ENCODE results near the gene SLC12A8. TPM values are rescaled to one million over a fixed set of nuclear protein-coding genes. Genes with fewer than 3 reads are reported as not detected.
A peak's percentile ranks its signal among the peaks of the same experiment; 100 is the strongest.

SLC12A8 gene
- total RNA-seq, 1 donor from 2014 or later, result 13.6 TPM

- Histone ChIP-seq H3K27me3 (ENCODE audit: control insufficient read depth, insufficient read depth, low read length) (no peaks in the 10 kb centered on the region), H3K36me3 (ENCODE audit: control insufficient read depth, insufficient read depth, low read length) (no peaks in the 10 kb centered on the region), H3K4me3 (ENCODE audit: low read depth, low read length) (no peak overlapping the region)
- no peak for DNase-seq (ENCODE audit: low read depth)
- TF ChIP-seq CTCF (IDR thresholded peaks at IDR 0.05; ENCODE audit: insufficient read depth, low read length, poor library complexity, severe bottlenecking), result no peak
Observed at GRCh38 chr3:125051205-125051604, 161.3 kb downstream of the SLC12A8 start.

DNA sequence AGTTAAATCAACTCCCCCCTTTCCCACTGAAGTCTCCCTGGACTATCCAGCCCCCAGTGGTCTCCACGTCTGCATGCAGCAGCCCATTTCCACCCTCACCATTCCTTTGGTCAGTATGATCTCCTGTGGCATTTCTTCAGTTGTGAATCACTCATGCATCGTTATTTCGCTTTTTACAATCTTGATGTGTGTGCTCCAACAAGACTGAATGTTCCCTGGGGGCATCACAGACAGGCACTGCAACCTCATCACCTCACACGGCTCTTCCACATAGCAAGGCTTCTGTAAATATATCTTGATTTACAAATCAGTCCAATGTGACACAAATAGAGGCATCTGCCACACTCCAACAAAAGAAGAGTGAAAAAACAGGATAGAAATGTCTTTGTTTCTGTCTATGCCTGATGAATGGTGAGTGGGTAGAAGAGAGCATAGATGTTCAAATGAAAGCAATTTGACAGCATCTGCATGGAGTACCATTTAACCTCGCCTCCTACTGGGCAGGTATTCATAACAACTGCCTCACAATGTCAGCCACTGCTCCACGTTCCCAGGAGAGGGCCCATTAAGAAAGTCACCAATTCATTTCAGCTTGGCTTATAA, 162.0 kb downstream of the SLC12A8 start:
- no peaks in the 10 kb centered on the region for H3K27me3 ChIP-seq (ENCODE audit: control insufficient read depth, insufficient read depth, low read length)
- no peak overlapping the region for H3K4me3 ChIP-seq (ENCODE audit: low read depth, low read length)
- H3K36me3 ChIP-seq (ENCODE audit: control insufficient read depth, insufficient read depth, low read length), result no peaks in the 10 kb centered on the region
- DNase-seq (ENCODE audit: low read depth), result no peak
- TF ChIP-seq CTCF (IDR thresholded peaks at IDR 0.05; ENCODE audit: insufficient read depth, low read length, poor library complexity, severe bottlenecking), result no peak

DNA sequence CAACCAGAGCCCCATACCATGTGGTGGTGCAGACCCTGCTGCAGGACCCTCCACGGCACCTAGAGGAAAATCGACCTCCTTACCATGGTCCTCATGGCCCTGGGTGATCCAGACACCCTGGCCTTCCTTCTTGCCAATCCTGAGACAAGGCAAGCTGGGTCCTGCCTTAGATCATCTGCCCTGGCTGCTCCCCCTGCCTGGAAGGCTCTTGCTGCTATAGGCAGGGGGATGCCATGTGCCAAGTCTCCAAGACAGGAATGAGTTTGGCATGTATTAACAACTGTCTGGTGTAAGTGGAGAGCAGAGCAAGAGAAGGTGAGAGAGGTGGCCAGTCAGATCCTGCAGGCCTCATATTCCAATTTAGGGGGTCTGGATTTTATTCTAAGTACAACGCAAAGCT, 164.3 kb downstream of the SLC12A8 start:
- Histone ChIP-seq H3K27me3 (ENCODE audit: control insufficient read depth, insufficient read depth, low read length) (no peaks in the 10 kb centered on the region), H3K4me3 (ENCODE audit: low read depth, low read length) (no peak overlapping the region), H3K36me3 (ENCODE audit: control insufficient read depth, insufficient read depth, low read length) (no peaks in the 10 kb centered on the region)
- no peak for TF ChIP-seq CTCF (IDR thresholded peaks at IDR 0.05; ENCODE audit: insufficient read depth, low read length, poor library complexity, severe bottlenecking)
- no peak for DNase-seq (ENCODE audit: low read depth)

- DNase-seq (ENCODE audit: low read depth), result no peak
- no peaks in the 10 kb centered on the region for H3K27me3 ChIP-seq (ENCODE audit: control insufficient read depth, insufficient read depth, low read length)
- H3K36me3 ChIP-seq (ENCODE audit: control insufficient read depth, insufficient read depth, low read length), result no peaks in the 10 kb centered on the region
- H3K4me3 ChIP-seq (ENCODE audit: low read depth, low read length), result no peak overlapping the region
- TF ChIP-seq CTCF (IDR thresholded peaks at IDR 0.05; ENCODE audit: insufficient read depth, low read length, poor library complexity, severe bottlenecking), result peak; percentile 31
Observed at GRCh38 chr3:125045965-125046364, 166.6 kb downstream of the SLC12A8 start.

DNA sequence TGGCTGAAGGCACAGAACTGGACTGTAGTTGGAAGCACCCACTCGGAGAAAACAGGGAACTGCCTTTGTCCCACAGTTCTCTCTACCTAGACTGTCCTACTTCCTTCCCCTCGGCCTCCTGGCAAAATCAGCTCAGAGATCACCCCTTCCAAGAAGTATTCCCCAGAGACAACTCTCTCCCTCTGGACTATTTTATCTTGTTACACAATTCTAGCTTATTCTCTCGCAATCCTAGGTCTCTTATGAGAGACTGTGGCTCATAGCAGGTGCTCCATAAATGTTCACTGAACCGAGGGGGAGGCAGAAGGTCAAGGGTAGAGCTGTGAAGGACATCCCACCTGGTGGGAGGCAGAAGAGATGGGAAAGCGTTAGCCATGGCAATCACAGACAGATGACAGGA, 167.4 kb downstream of the SLC12A8 start:
- Histone ChIP-seq H3K27me3 (ENCODE audit: control insufficient read depth, insufficient read depth, low read length) (no peaks in the 10 kb centered on the region), H3K4me3 (ENCODE audit: low read depth, low read length) (no peak overlapping the region), H3K36me3 (ENCODE audit: control insufficient read depth, insufficient read depth, low read length) (no peaks in the 10 kb centered on the region)
- no peak for TF ChIP-seq CTCF (IDR thresholded peaks at IDR 0.05; ENCODE audit: insufficient read depth, low read length, poor library complexity, severe bottlenecking)
- DNase-seq (ENCODE audit: low read depth), result no peak

GRCh38 chr3:125043599-125044151, 168.9 kb downstream of the SLC12A8 start:
- no peak for DNase-seq (ENCODE audit: low read depth)
- H3K36me3 ChIP-seq (ENCODE audit: control insufficient read depth, insufficient read depth, low read length), result no peaks in the 10 kb centered on the region
- no peak for TF ChIP-seq CTCF (IDR thresholded peaks at IDR 0.05; ENCODE audit: insufficient read depth, low read length, poor library complexity, severe bottlenecking)
- H3K27me3 ChIP-seq (ENCODE audit: control insufficient read depth, insufficient read depth, low read length), result no peaks in the 10 kb centered on the region
- H3K4me3 ChIP-seq (ENCODE audit: low read depth, low read length), result no peak overlapping the region
